Prostate gland (tissue), 2 donors: Measurements from ENCODE around the gene SEMA6A.

Experiments
- CTCF ChIP-seq, 4 experiments: fragments of 200-600 bp in 2 of 4; fragments of 450-650 bp in 2 of 4; sonication (generic) in 2 of 4; IDR thresholded peaks; 1 replicate in 3 of 4; 2 replicates in 1 of 4; pipeline ENCODE4 v1.5.1; 2016 to 2019; ENCODE audit warnings: antibody characterized with exemption in 4 of 4, mild to moderate bottlenecking in 2 of 4, moderate library complexity in 2 of 4
- POLR2A ChIP-seq: fragments of 450-650 bp; IDR thresholded peaks from one replicate; pipeline ENCODE4 v1.6.1; 2016; ENCODE audit warnings: antibody characterized with exemption, mild to moderate bottlenecking
- POLR2AphosphoS5 ChIP-seq: sonication (generic); formaldehyde crosslinking; IDR thresholded peaks from one replicate; pipeline ENCODE4 v1.6.1; 2017; ENCODE audit warnings: antibody characterized with exemption

GRCh38 chr5:116573279-116573701 is 1.3 kb downstream of the SEMA6A start:
- TF ChIP-seq POLR2A = no peak
- no peak for TF ChIP-seq CTCF (IDR thresholded peaks at IDR 0.05)
- no peak for TF ChIP-seq POLR2AphosphoS5
